Fibroblast of lung (primary cell): ENCODE results near the gene FCER1G. TPM values are rescaled to one million over a fixed set of nuclear protein-coding genes. Genes with fewer than 3 reads are reported as not detected.

Experiments
- DNase-seq, 2 donors: peaks; one replicate each; pipeline versions ENCODE4 v3.0.0 to v3.0.0-alpha.2; 2010; ENCODE audit warnings: low read depth in 2 of 2
- H2AFZ ChIP-seq: 2 replicates; pipeline ENCODE4 v1.5.1; 2012; ENCODE audit warnings: low read length, control low read depth, inconsistent platforms
- H3K27ac ChIP-seq: 2 replicates; pipeline ENCODE4 v1.5.1; 2011; ENCODE audit warnings: low read length, control low read depth; ENCODE audit not compliant: insufficient read depth
- H3K27me3 ChIP-seq: 2 replicates; pipeline ENCODE4 v1.5.1; 2011; ENCODE audit warnings: mild to moderate bottlenecking, low read length; ENCODE audit not compliant: control insufficient read depth, insufficient read depth
- H3K36me3 ChIP-seq: 2 replicates; pipeline ENCODE4 v1.5.1; 2011; ENCODE audit warnings: low read length; ENCODE audit not compliant: control insufficient read depth, insufficient read depth
- H3K4me1 ChIP-seq: 2 replicates; pipeline ENCODE4 v1.5.1; 2011; ENCODE audit warnings: low read length; ENCODE audit not compliant: control insufficient read depth, insufficient read depth; ENCODE audit errors: extremely low read depth
- H3K4me2 ChIP-seq: 2 replicates; pipeline ENCODE4 v1.5.1; 2011; ENCODE audit warnings: low read length, control low read depth; ENCODE audit not compliant: insufficient read depth; ENCODE audit errors: extremely low read depth
- H3K4me3 ChIP-seq, 4 experiments: fragments of 200-600 bp in 1 of 4; sonication (generic) in 1 of 4; replicated peaks in 1 of 4; 2 replicates each; pipeline ENCODE4 v1.5.1; 2011 to 2016; ENCODE audit warnings: low read length in 4 of 4, low read depth in 3 of 4, mild to moderate bottlenecking in 3 of 4, control low read depth in 2 of 4, inconsistent platforms in 1 of 4, mixed read lengths in 1 of 4; ENCODE audit not compliant: insufficient read depth in 1 of 4; ENCODE audit errors: control extremely low read depth in 1 of 4
- H3K79me2 ChIP-seq: 2 replicates; pipeline ENCODE4 v1.5.1; 2012; ENCODE audit warnings: mild to moderate bottlenecking, low read length, inconsistent platforms; ENCODE audit not compliant: control insufficient read depth, insufficient read depth
- H3K9ac ChIP-seq: 2 replicates; pipeline ENCODE4 v1.5.1; 2011; ENCODE audit warnings: mild to moderate bottlenecking, low read length, control low read depth; ENCODE audit not compliant: insufficient read depth
- H3K9me3 ChIP-seq: 2 replicates; pipeline ENCODE4 v1.5.1; 2012; ENCODE audit warnings: low read depth, low read length; ENCODE audit not compliant: control insufficient read depth, insufficient read depth
- H4K20me1 ChIP-seq: 2 replicates; pipeline ENCODE4 v1.5.1; 2011; ENCODE audit warnings: low read length; ENCODE audit not compliant: control insufficient read depth, insufficient read depth; ENCODE audit errors: extremely low read depth
- CTCF ChIP-seq, 2 donors: IDR thresholded peaks in 1 of 2; conservative IDR thresholded peaks in 1 of 2; 1 replicate in 1 of 2; 2 replicates in 1 of 2; pipeline ENCODE4 v1.5.1; 2011 to 2012; ENCODE audit warnings: low read length in 2 of 2, control low read depth in 1 of 2, inconsistent platforms in 1 of 2, low read depth in 1 of 2, mild to moderate bottlenecking in 1 of 2
- EZH2 ChIP-seq: IDR thresholded peaks from 2 replicates; pipeline ENCODE4 v1.5.1; 2012; ENCODE audit warnings: low read length, control low read depth, mild to moderate bottlenecking; ENCODE audit errors: missing control alignments
- polyA minus RNA-seq: library from RNA; depleted of rRNA, polyadenylated mRNA; stranded (reverse); fragments of >200 nt; gene quantifications from 2 replicates; pipeline ENCODE4 v1.2.3, GENCODE V29; 2011; ENCODE audit warnings: low replicate concordance
- polyA plus RNA-seq, 2 donors: library from polyadenylated mRNA; depleted of rRNA in 1 of 2; stranded (reverse) in 1 of 2; unstranded in 1 of 2; fragments of >200 nt; gene quantifications; 2 replicates each; pipeline ENCODE4 v1.2.1, GENCODE V29; 2011 to 2012; ENCODE audit warnings: missing spikeins in 1 of 2
- total RNA-seq: library from RNA; depleted of rRNA; stranded (reverse); fragments of >200 nt; gene quantifications from 2 replicates; pipeline ENCODE4 v1.2.1, GENCODE V29; 2014

The FCER1G gene
- total RNA-seq (not detected in 2 replicates), polyA plus RNA-seq (0.21 and 0.85 TPM in 2 replicates), polyA minus RNA-seq (not detected in 2 replicates)
- polyA plus RNA-seq (2012): 0.23 and 0.43 TPM in 2 replicates

GRCh38 chr1:161215076-161215475 lies at the start of gene FCER1G:
TSS of gene FCER1G (plus strand) at chr1:161215295. CDS start at chr1:161215322, 27 bp downstream.
- no peak for DNase-seq
- no peak within 1 kb of the TSS for H3K9ac ChIP-seq
- H3K27ac ChIP-seq: no peak within 1 kb of the TSS
- no peaks in the 10 kb centered on the region for H4K20me1 ChIP-seq
- H3K4me2 ChIP-seq: no peak within 1 kb of the TSS
- no peaks in the 10 kb centered on the region for H3K27me3 ChIP-seq
- peaks cover 12% of the 10 kb centered on the region for H3K36me3 ChIP-seq
- TF ChIP-seq CTCF (conservative IDR thresholded peaks at IDR 0.05 in 1 of 2, IDR thresholded peaks at IDR 0.05 in 1 of 2; ENCODE audit: low read depth in 1 of 2, low read length in 2 of 2) (no peak), EZH2 (no peak)
- no peaks in the 10 kb centered on the region for H3K79me2 ChIP-seq
- H3K4me3 ChIP-seq: no peak within 1 kb of the TSS
- peaks cover 14% of the 10 kb centered on the region for H3K4me1 ChIP-seq
- H3K9me3 ChIP-seq: no peaks in the 10 kb centered on the region
- H2AFZ ChIP-seq: no peak within 1 kb of the TSS

DNA sequence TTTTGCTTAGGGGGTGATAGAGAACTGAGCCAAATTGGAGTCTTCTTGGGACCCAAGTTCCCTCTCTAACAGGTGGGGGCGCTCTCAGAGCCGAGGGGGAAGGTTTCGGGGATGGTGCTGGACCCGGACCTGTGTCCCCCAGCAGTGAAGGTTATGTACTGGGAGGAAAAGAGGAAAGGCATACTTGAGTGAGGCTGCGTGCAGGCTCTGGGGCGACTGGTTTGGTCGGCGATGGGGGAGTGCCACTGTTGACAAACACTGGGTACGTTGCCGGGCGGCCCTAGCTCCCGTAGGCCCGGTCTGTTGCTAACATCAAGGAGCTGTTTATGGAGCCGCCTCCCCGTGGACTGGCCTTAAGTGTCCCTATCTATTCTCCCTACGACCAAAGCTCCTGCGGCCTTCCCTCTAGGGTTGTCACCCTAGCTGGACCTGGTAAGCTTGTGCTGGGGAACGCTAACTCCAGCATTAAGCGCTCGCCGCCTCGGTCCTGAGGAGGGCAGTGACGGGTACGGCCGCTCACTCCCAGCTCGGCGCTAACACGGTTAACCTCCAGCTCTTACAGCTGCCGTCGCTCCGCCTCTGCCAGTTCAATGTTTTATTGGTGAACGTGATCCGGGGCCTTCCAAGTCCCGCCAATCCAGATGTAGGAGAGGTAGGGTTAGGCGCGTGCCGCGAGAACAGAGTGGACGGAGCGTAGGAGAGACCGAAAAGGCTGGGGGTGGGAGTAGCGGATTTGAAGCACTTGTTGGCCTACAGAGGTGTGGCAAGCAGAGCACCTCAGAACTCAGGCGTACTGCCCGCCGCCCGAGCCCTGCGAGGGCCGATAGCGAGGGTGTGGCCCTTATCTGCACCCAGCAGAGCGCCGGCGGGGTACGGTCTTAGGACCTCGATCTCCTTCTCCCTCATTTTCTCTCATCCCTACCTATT lies 49.1 kb upstream of the FCER1G start, which contains the start of gene PPOX:
Gene PPOX, plus strand, starts transcription at position 685 of the 927 bp plus-strand sequence. CDS start 422 bp downstream, outside the sequence.
- Histone ChIP-seq H3K4me1 (peaks cover 11% of the 10 kb centered on the region), H3K79me2 (peaks cover 3% of the 10 kb centered on the region), H4K20me1 (no peaks in the 10 kb centered on the region), H3K27ac (peak within 1 kb of the TSS; percentile 91), H3K27me3 (no peaks in the 10 kb centered on the region), H3K9ac (peak within 1 kb of the TSS; percentile 74), H3K36me3 (peaks cover 15% of the 10 kb centered on the region), H3K9me3 (no peaks in the 10 kb centered on the region), H2AFZ (peak within 1 kb of the TSS; percentile 87), H3K4me2 (peak within 1 kb of the TSS; percentile 100), H3K4me3 (peak within 1 kb of the TSS; percentile 76 to 88 (median 84))
- peak; percentile 98 to 99 for DNase-seq
- TF ChIP-seq EZH2 (no peak), CTCF (conservative IDR thresholded peaks at IDR 0.05 in 1 of 2, IDR thresholded peaks at IDR 0.05 in 1 of 2; ENCODE audit: low read depth in 1 of 2, low read length in 2 of 2) (peak; percentile 53 to 55)
